Esophagus muscularis mucosa (tissue), 4 donors: ENCODE measurements around the gene ZFP64. TPM values are rescaled to one million over a fixed set of nuclear protein-coding genes. Genes with fewer than 3 reads are reported as not detected.
"Not testable (repeated sequence)": the region's sequence is repeated elsewhere in the genome, so short reads cannot be mapped to it uniquely, and the experiment has no call there.

Experiments
- DNase-seq: peaks from one replicate; pipeline ENCODE4 v3.0.0-alpha.2; 2017; ENCODE audit errors: extremely low spot score
- H3K27ac ChIP-seq, 4 donors: fragments of 200-600 bp; sonication (generic); replicated peaks in 1 of 4; 1 replicate in 3 of 4; 2 replicates in 1 of 4; pipeline ENCODE4 v1.5.1; 2016 to 2019; ENCODE audit warnings: mild to moderate bottlenecking in 1 of 4
- H3K27me3 ChIP-seq, 4 donors: fragments of 200-600 bp; sonication (generic); one replicate each; pipeline versions ENCODE4 v1.5.1 to v1.6.0; 2016 to 2019
- H3K36me3 ChIP-seq, 4 donors: fragments of 200-600 bp; sonication (generic); one replicate each; pipeline ENCODE4 v1.5.1; 2016 to 2019
- H3K4me1 ChIP-seq, 4 donors: fragments of 200-600 bp; sonication (generic); one replicate each; pipeline ENCODE4 v1.5.1; 2016 to 2019
- H3K4me3 ChIP-seq, 4 donors: fragments of 200-600 bp; sonication (generic); 1 replicate in 2 of 4; 2 replicates in 2 of 4; pipeline ENCODE4 v1.5.1; 2016 to 2019; ENCODE audit warnings: mild to moderate bottlenecking in 4 of 4, moderate library complexity in 1 of 4
- H3K9me3 ChIP-seq, 4 donors: fragments of 200-600 bp; sonication (generic); 1 replicate in 3 of 4; 2 replicates in 1 of 4; pipeline ENCODE4 v1.5.1; 2016 to 2019
- EP300 ChIP-seq: sonication (generic); formaldehyde crosslinking; IDR thresholded peaks from one replicate; pipeline ENCODE4 v1.6.1; 2017; ENCODE audit warnings: antibody characterized with exemption
- POLR2A ChIP-seq: fragments of 450-650 bp; IDR thresholded peaks from one replicate; pipeline ENCODE4 v1.6.1; 2017; ENCODE audit warnings: antibody characterized with exemption, moderate library complexity, mild to moderate bottlenecking, low read depth
- POLR2AphosphoS5 ChIP-seq, 2 donors: sonication (generic); formaldehyde crosslinking; IDR thresholded peaks; one replicate each; pipeline ENCODE4 v1.6.1; 2017; ENCODE audit warnings: antibody characterized with exemption in 2 of 2
- WGBS: methylation state at CpG from one replicate; pipeline ENCODE4 v1.1.5; 2018; 5-methylcytosine and 5-hydroxymethylcytosine counted together
- intact Hi-C: fragments of 100-400 bp; cut with DNase I; formaldehyde crosslinking; loops from one replicate; pipeline ENCODE4 v1.15.1; 2023
- total RNA-seq, 4 donors: library from RNA; depleted of rRNA; stranded (reverse); fragments of >200 nt; gene quantifications; one replicate each; pipeline versions ENCODE4 v1.1.0 to v1.2.1, GENCODE V29; 2016
- TF ChIP-seq, protein P1 (sequence below), 3 experiments: fragments of 200-600 bp in 2 of 3; fragments of 450-650 bp in 1 of 3; sonication (generic) in 2 of 3; IDR thresholded peaks; one replicate each; pipeline ENCODE4 v1.5.1; 2017 to 2019; ENCODE audit warnings: antibody characterized with exemption in 3 of 3, mild to moderate bottlenecking in 2 of 3, moderate library complexity in 1 of 3

ZFP64 gene
- total RNA-seq, 4 donors from 2014 or later, result 7.6 to 15.7 (median 11.2) TPM

DNA sequence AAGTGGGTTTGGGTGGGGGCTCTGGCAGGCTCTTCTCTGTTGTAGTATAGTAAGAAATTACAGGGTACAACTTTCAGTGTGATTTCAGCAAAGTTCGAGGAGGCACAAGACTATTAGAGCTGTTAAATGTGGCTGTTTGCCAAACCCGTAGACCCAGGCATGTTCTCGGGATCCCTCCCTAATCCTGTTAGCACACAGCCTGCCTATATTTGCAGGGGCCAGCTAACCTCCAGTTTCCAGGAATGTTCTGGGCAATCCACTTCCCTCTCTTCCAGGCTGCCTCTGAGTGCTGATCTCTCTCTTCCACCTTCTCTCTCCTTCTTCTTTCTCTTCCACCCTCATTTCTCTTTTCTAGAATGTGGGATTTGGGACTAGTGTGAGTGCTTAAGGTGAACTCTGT, 34.8 kb upstream of the ZFP64 start:
- intact Hi-C loops, result no loop called here
- peaks cover 0 to 15% (median 0%) of the 10 kb centered on the region in 4 donors for H3K27me3 ChIP-seq
- WGBS, result 28% methylated on average over 3 of the region's 3 CpGs
- H3K36me3 ChIP-seq, result no peaks in the 10 kb centered on the region
- no peak overlapping the region for H3K4me3 ChIP-seq
- no peaks in the 10 kb centered on the region for H3K9me3 ChIP-seq
- H3K4me1 ChIP-seq, result peaks cover 0 to 10% (median 4%) of the 10 kb centered on the region in 4 donors
- H3K27ac ChIP-seq, result no peak overlapping the region
- DNase-seq, result peak; percentile 62
- TF ChIP-seq, protein P1, sequence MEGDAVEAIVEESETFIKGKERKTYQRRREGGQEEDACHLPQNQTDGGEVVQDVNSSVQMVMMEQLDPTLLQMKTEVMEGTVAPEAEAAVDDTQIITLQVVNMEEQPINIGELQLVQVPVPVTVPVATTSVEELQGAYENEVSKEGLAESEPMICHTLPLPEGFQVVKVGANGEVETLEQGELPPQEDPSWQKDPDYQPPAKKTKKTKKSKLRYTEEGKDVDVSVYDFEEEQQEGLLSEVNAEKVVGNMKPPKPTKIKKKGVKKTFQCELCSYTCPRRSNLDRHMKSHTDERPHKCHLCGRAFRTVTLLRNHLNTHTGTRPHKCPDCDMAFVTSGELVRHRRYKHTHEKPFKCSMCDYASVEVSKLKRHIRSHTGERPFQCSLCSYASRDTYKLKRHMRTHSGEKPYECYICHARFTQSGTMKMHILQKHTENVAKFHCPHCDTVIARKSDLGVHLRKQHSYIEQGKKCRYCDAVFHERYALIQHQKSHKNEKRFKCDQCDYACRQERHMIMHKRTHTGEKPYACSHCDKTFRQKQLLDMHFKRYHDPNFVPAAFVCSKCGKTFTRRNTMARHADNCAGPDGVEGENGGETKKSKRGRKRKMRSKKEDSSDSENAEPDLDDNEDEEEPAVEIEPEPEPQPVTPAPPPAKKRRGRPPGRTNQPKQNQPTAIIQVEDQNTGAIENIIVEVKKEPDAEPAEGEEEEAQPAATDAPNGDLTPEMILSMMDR (IDR thresholded peaks at IDR 0.05), result no peak
- TF ChIP-seq POLR2A, result no peak
- TF ChIP-seq POLR2AphosphoS5 (IDR thresholded peaks at IDR 0.05), result no peak
- TF ChIP-seq EP300, result no peak

DNA sequence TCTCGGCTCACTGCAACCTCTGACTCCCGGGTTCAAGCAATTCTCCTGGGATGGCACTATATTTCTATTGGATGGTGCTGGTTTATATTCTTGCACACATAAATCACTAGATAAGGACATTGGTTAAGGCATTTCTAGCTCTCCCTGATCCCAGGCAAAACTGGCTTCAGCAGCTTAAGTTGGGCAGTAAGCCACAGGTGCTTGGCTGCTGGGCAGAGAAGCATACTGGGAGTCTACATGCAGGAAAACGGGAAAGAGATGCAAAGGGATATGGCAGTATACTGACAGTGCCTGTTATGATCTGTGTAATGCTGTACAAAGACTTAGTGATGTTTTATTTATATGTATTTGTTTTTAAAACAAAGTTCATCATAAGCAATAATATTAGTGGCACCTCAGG, 33.3 kb upstream of the ZFP64 start:
- TF ChIP-seq, protein P1 (IDR thresholded peaks at IDR 0.05), result no peak
- no peak for TF ChIP-seq EP300
- no peak for TF ChIP-seq POLR2AphosphoS5 (IDR thresholded peaks at IDR 0.05)
- TF ChIP-seq POLR2A, result no peak
- DNase-seq, result no peak
- intact Hi-C loops, result no loop called here

DNA sequence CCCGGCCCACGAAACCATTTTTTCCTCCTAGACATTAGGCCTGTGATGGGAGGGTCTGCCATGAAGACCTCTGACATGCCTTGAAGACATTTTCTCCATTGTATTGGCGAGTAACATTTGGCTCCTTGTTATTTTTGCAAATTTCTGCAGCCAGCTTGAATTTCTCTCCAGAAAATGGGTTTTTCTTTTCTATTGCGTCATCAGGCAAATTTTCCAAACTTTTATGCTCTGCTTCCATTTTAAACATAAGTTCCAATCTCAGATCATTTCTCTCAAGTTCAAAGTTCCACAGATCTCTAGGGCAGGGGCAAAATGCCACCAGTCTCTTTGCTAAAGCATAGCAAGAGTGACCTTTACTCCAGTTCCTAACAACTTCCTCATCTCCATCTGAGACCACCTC, 29.8 kb upstream of the ZFP64 start:
- intact Hi-C loops, H3K4me3 ChIP-seq, H3K27ac ChIP-seq, H3K4me1 ChIP-seq, H3K36me3 ChIP-seq, DNase-seq: not testable (repeated sequence)
- WGBS, result 86% methylated on average over 2 of the region's 4 CpGs
- peaks cover 0 to 10% (median 0%) of the 10 kb centered on the region in 4 donors for H3K27me3 ChIP-seq
- H3K9me3 ChIP-seq, result peaks cover 0 to 18% (median 4%) of the 10 kb centered on the region in 4 donors

More for the DNA sequence above, 33.3 kb upstream of the ZFP64 start:
- peaks cover 0 to 10% (median 0%) of the 10 kb centered on the region in 4 donors for H3K9me3 ChIP-seq
- no peak overlapping the region for H3K27ac ChIP-seq
- H3K27me3 ChIP-seq, result peaks cover 0 to 25% (median 0%) of the 10 kb centered on the region in 4 donors
- no peaks in the 10 kb centered on the region for H3K36me3 ChIP-seq
- H3K4me1 ChIP-seq, result peaks cover 0 to 10% (median 4%) of the 10 kb centered on the region in 4 donors
- WGBS, result 32% methylated on average over 3 of the region's 3 CpGs
- H3K4me3 ChIP-seq, result no peak overlapping the region

DNA sequence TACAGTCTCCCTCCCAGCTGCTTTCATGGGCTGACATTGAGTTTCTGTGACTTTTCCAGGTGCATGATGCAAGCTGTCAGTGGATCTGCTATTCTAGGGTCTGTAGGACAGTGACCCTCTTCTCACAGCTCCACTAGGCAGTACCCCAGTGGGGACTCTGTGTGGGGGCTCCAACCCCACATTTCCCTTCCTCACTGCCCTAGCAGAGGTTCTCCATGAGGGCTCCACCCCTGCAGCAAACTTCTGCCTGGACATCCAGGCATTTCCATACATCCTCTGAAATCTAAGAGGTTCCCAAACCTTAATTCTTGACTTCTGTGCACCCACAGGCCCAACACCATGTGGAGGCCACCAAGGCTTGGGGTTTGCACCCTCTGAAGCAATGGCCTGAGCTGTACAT, 29.3 kb upstream of the ZFP64 start:
- H3K27me3 ChIP-seq, result peaks cover 0 to 10% (median 0%) of the 10 kb centered on the region in 4 donors
- H3K27ac ChIP-seq, DNase-seq, H3K4me1 ChIP-seq, H3K36me3 ChIP-seq, H3K4me3 ChIP-seq, intact Hi-C loops: not testable (repeated sequence)
- H3K9me3 ChIP-seq, result peaks cover 0 to 18% (median 5%) of the 10 kb centered on the region in 4 donors

DNA sequence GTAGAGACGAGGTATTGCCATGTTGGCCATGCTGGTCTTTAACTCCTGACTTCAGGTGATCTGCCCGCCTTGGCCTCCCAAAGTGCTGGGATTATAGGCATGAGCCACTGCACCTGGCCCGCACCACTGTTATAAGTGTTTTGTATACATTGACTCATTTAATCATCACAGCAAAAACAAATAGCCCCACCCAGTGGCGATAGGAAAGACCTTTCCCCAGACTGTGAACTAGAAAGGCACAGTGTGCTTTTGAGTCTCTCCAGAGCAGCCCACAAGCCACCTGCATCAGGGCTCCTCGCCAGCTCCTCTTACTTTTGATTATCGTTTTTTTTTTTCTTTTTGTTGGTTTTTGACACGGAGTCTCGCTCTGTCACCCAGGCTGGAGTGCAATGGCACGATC, 27.9 kb upstream of the ZFP64 start:
- Histone ChIP-seq H3K27me3 (peaks cover 0 to 14% (median 0%) of the 10 kb centered on the region in 4 donors), H3K9me3 (peaks cover 0 to 18% (median 5%) of the 10 kb centered on the region in 4 donors), H3K4me3 (no peak overlapping the region), H3K4me1 (no peaks in the 10 kb centered on the region), H3K27ac (no peak overlapping the region), H3K36me3 (no peaks in the 10 kb centered on the region)
- 81% methylated on average over 9 of the region's 9 CpGs for WGBS
- DNase-seq, result peak; percentile 19
- intact Hi-C loops, result no loop called here
- TF ChIP-seq POLR2AphosphoS5 (IDR thresholded peaks at IDR 0.05) (no peak), POLR2A (no peak), EP300 (no peak)
- TF ChIP-seq, protein P1 (IDR thresholded peaks at IDR 0.05), result no peak

DNA sequence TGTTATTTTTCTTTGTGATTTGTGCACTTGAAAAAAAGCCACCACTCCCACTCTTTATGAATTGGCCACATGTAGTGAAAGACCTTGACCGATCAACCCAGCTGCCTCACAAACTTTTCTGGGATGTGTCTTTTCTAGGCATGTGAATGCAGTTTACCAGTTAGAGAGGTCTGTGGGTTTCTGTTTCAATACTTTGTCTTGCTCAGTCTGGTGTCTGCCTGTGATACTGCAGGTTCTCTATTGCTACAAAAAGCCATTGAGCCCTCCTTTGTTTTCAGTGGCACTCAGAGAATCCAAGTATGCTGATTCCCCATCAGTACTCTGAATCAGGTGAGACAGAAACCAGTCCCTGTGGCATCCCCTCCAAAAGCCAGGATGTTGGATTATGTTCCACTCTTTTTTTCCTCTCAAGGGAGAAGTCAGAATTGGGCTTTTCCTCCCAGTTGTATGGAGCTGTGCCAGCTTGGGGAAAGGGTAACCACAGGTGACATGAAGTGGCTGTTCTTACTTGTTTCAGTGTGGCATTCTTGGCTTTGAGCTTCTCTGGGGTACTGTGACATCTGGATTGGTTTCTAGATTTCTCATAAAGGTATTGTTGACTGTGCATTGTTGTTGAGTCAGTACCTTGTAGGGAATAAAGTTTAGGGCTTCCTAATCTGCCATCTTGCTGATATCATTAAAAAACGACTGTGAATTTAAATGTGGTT, 26.3 kb upstream of the ZFP64 start:
- intact Hi-C loops, result no loop called here
- H3K27me3 ChIP-seq, result peaks cover 0 to 14% (median 0%) of the 10 kb centered on the region in 4 donors
- peaks cover 0 to 31% (median 12%) of the 10 kb centered on the region in 4 donors for H3K9me3 ChIP-seq
- H3K36me3 ChIP-seq, result no peaks in the 10 kb centered on the region
- peak; percentile 42 for DNase-seq
- H3K27ac ChIP-seq, result no peak overlapping the region
- H3K4me3 ChIP-seq, result no peak overlapping the region
- H3K4me1 ChIP-seq, result no peaks in the 10 kb centered on the region
- no peak for TF ChIP-seq POLR2A
- TF ChIP-seq POLR2AphosphoS5 (IDR thresholded peaks at IDR 0.05), result no peak
- TF ChIP-seq, protein P1 (IDR thresholded peaks at IDR 0.05), result no peak
- WGBS, result 68% methylated on average over 2 of the region's 2 CpGs
